Stimulated activated CD4-positive, alpha-beta T cell treated with anti-CD3 and anti-CD28 coated beads, TNF-alpha, amount 100 ng/mL, for 24 hours (primary cell): ENCODE data around the gene CT45A6.
"Not testable (repeated sequence)": the region's sequence is repeated elsewhere in the genome, so short reads cannot be mapped to it uniquely, and the experiment has no call there.

Source experiments
- DNase-seq, 3 experiments: peaks; one replicate each; pipeline ENCODE4 v3.0.0-alpha.2; 2020; ENCODE audit warnings: low read depth in 3 of 3

CT45A6 gene, protein sequence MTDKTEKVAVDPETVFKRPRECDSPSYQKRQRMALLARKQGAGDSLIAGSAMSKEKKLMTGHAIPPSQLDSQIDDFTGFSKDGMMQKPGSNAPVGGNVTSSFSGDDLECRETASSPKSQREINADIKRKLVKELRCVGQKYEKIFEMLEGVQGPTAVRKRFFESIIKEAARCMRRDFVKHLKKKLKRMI

DNA sequence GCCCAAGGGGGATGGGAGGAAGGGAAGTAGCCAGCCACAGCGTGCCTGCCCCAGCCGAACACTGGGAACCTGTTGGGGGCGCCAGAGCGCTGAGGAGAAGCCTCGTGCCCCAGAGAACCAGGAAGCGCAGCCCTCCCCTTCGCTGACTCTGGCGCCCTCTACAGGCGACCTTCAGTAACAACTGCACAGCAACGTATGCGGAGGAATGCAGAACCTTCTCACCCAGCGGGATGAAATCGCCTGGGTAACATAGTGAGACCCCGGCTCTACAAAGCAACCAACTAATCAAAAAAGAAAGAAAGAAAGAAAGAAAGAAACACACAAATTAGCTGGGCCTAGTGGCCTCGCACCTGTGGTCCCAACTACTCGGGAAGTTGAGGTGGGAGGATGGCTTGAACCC is at the start of gene CT45A6:
TSS of gene CT45A6 (minus strand) at position 101 of the 400 bp plus-strand sequence. CDS start 3,794 bp downstream, outside the sequence.
- DNase-seq = not testable (repeated sequence)

- not testable (repeated sequence) for DNase-seq
These were observed 34.6 kb upstream of the CT45A6 start, which contains the start of gene CT45A7 for GRCh38 chrX:135837180-135837579. TSS of gene CT45A7 (minus strand) at chrX:135837280. CDS start at chrX:135833533, 3,747 bp downstream.

DNA sequence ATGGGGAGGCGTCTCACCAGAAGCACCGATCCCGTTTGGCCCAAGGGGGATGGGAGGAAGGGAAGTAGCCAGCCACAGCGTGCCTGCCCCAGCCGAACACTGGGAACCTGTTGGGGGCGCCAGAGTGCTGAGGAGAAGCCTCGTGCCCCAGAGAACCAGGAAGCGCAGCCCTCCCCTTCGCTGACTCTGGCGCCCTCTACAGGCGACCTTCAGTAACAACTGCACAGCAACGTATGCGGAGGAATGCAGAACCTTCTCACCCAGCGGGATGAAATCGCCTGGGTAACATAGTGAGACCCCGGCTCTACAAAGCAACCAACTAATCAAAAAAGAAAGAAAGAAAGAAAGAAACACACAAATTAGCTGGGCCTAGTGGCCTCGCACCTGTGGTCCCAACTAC is 17.3 kb upstream of the CT45A6 start, which contains the start of gene CT45A2:
TSS of gene CT45A2 (minus strand) at position 101 of the 400 bp plus-strand sequence. CDS start 3,747 bp downstream, outside the sequence.
- not testable (repeated sequence) for DNase-seq

DNA sequence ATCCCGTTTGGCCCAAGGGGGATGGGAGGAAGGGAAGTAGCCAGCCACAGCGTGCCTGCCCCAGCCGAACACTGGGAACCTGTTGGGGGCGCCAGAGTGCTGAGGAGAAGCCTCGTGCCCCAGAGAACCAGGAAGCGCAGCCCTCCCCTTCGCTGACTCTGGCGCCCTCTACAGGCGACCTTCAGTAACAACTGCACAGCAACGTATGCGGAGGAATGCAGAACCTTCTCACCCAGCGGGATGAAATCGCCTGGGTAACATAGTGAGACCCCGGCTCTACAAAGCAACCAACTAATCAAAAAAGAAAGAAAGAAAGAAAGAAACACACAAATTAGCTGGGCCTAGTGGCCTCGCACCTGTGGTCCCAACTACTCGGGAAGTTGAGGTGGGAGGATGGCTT is 17.2 kb downstream of the CT45A6 start, which contains the start of gene CT45A5:
TSS of gene CT45A5 (minus strand) at position 101 of the 400 bp plus-strand sequence. CDS start 3,774 bp downstream, outside the sequence.
- DNase-seq = not testable (repeated sequence)

DNA sequence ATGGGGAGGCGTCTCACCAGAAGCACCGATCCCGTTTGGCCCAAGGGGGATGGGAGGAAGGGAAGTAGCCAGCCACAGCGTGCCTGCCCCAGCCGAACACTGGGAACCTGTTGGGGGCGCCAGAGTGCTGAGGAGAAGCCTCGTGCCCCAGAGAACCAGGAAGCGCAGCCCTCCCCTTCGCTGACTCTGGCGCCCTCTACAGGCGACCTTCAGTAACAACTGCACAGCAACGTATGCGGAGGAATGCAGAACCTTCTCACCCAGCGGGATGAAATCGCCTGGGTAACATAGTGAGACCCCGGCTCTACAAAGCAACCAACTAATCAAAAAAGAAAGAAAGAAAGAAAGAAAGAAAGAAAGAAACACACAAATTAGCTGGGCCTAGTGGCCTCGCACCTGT is 34.5 kb downstream of the CT45A6 start, which contains the start of gene CT45A3:
TSS of gene CT45A3 (minus strand) at position 101 of the 400 bp plus-strand sequence. CDS start 3,747 bp downstream, outside the sequence.
- DNase-seq = not testable (repeated sequence)

DNA sequence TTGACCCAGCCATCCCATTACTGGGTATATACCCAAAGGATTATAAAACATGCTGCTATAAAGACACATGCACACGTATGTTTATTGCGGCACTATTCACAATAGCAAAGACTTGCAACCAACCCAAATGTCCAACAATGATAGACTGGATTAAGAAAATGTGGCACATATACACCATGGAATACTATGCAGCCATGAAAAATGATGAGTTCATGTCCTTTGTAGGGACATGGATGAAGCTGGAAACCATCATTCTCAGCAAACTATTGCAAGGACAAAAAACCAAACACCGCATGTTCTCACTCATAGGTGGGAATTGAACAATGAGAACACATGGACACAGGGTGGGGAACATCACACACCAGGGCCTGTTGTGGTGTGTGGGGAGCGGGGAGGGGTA is 57.8 kb downstream of the CT45A6 start:
- DNase-seq = not testable (repeated sequence)
